ENCODE results near the gene UBE2N.

DNA sequence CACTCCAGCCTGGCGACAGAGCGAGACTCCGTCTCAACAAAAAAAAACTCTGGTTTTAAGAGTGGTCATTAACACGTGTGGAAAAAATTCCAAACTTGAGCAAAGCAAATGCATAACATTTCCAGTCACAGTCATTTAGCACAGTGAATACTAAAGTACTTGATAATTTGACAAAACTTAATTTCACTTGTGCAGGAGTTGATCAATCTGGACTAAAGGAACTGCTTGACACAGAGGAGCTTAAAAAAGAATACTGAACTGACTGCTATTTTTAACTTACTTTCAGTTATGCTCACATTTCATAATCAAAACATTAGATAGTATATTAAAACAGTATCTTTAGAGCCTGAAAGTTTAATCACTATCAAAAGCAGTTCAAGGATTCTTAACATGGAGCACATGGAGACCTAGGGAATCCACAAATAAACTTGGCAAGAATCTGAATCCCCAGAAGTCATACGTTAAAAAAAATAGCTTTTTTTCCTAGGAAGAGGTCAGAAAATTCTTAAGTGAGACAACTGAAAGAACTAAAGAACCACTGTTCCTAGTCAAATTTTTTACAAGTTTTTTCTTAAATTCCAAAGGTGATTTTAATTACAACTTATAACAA, 7.4 kb downstream of the UBE2N start:
- TF ChIP-seq, protein P1, sequence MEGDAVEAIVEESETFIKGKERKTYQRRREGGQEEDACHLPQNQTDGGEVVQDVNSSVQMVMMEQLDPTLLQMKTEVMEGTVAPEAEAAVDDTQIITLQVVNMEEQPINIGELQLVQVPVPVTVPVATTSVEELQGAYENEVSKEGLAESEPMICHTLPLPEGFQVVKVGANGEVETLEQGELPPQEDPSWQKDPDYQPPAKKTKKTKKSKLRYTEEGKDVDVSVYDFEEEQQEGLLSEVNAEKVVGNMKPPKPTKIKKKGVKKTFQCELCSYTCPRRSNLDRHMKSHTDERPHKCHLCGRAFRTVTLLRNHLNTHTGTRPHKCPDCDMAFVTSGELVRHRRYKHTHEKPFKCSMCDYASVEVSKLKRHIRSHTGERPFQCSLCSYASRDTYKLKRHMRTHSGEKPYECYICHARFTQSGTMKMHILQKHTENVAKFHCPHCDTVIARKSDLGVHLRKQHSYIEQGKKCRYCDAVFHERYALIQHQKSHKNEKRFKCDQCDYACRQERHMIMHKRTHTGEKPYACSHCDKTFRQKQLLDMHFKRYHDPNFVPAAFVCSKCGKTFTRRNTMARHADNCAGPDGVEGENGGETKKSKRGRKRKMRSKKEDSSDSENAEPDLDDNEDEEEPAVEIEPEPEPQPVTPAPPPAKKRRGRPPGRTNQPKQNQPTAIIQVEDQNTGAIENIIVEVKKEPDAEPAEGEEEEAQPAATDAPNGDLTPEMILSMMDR (IDR thresholded peaks at IDR 0.05; ENCODE audit: low read length): no peak
- TF ChIP-seq EZH2 (optimal IDR thresholded peaks at IDR 0.05; ENCODE audit: low read depth, low read length): no peak
- TF ChIP-seq EZH2phosphoT487 (IDR thresholded peaks at IDR 0.05; ENCODE audit: low read length): no peak
